Activated CD8-positive, alpha-beta memory T cell treated with anti-CD3 and anti-CD28 coated beads, Interleukin-2, amount 50 U/mL, for 1 hour (primary cell): Measurements from ENCODE around the gene TNRC6C.
"Not testable (repeated sequence)": the region's sequence is repeated elsewhere in the genome, so short reads cannot be mapped to it uniquely, and the experiment has no call there.

ENCODE experiments used
- DNase-seq: peaks from one replicate; pipeline ENCODE4 v3.0.0-alpha.2; 2020; ENCODE audit errors: extremely low read depth

TNRC6C gene

DNA sequence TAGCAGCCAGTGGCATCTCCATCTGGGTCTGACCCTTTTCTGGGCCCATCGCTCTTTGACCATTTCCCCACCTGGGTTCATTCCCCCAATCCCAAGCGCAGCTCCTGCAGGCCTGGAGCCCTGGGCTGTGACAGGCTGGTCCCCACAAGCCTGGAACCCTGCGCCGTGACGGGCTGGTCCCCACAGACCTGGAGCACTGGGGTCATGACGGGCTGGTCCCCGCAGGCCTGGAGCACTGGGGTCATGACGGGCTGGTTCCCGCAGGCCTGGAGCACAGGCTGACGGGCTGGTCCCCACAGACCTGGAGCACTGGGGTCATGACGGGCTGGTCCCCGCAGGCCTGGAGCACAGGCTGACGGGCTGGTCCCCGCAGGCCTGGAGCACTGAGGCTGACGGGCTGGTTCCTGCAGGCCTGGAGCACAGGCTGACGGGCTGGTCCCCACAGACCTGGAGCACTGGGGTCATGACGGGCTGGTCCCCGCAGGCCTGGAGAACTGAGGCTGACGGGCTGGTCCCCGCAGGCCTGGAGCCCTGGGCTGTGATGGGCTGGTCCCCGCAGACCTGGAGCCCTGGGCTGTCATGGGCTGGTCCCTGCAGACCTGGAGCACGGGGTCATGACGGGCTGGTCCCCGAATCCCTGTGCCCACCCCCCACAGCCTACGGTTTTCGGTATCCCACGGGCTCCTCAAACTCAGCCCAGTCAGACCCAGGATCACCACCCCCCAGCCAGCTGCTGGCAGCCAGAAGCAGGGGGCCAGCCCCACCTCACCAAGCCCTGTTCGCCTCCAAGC lies 153.4 kb downstream of the TNRC6C start:
- no peak for DNase-seq

DNA sequence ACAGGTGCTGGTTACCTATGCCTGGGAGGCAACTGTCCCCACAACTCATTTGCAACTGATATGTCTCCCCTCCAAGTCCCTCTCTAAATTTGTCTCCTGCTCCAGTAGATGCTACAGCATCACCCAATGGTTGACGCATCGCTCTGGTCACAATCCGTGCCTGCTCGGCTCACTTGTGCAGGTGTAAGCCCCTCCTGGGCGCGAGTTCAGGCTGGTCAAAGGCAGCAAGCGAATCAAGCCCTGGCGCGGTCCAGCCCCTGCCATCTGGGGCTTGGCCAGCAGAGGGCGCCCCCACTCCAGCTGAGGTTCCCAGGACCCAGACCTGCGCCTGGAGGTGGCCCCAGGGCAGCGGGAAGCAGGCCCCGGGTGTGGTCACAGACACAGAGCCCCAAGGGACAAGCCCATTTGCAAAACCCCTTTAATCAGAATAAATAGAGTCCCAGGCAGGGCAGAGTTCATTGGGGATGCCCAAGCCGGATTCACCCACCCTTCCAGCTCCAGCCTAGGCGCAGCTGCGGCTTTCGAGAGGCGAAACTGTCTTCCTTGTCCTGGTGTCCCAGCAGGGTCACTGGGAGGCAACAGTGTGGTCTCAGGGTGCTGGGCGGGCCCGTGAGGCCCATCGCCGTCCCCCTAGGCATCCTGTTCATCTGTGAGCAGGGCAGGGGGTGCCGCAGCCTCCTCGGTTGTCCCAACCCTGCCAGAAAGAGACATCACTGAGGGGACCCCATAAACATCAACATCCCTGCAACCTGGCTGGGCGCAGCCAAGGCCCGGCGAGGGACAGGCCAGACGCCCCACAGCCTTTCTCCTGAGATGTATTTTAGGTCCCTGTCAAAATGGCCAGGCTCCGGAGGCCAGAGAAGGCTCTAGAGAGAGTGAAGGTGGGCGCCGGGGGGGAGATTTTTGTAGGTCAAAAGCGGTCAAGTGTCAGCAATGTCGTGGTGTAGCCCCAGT lies 154.3 kb downstream of the TNRC6C start:
- no peak for DNase-seq

DNA sequence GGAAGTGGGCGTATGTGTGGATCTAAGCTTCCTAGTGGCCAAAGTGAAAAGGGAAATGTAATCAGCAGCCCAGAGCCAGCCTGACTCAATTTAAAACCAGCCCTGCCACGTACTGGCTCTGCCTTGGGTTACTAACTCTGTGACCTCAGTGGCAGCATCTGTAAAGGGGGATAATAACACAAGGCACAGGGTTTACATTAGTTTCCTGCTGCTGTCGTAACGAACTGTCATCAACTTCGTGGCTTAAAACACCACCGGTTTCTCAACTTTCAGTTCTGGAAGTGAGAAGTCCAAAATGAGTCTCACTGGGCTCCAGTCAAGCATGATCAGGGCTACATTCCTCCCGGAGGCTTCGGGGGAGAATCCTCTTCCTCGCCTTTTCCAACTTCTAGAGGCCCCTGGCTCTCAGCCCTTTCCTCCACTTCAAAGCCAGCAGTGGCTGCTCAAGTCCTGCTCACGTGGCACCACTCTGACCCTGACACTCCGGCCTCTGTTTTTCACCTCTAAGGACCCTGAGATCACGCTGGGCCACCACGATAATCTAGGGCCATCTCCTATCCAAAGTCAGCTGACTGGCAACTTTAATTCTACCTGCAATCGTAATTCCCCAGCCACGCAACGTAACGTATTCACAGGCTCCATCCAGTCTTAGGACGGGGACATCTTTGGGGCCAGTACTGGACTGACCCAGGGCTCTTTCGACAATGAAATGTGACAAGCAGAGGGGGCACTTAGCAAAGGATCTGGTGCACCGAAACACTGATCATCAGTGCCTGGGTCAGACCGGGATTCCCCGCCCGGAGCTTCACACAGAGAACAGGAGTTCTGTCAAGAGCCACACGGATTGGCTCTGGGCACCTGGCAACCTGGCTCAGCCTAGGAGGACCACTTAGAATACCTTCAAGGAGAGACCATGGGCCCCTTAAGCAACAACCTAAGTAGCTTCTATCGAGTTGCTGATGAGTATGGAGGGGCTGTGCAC lies 155.6 kb downstream of the TNRC6C start:
- DNase-seq = no peak

DNA sequence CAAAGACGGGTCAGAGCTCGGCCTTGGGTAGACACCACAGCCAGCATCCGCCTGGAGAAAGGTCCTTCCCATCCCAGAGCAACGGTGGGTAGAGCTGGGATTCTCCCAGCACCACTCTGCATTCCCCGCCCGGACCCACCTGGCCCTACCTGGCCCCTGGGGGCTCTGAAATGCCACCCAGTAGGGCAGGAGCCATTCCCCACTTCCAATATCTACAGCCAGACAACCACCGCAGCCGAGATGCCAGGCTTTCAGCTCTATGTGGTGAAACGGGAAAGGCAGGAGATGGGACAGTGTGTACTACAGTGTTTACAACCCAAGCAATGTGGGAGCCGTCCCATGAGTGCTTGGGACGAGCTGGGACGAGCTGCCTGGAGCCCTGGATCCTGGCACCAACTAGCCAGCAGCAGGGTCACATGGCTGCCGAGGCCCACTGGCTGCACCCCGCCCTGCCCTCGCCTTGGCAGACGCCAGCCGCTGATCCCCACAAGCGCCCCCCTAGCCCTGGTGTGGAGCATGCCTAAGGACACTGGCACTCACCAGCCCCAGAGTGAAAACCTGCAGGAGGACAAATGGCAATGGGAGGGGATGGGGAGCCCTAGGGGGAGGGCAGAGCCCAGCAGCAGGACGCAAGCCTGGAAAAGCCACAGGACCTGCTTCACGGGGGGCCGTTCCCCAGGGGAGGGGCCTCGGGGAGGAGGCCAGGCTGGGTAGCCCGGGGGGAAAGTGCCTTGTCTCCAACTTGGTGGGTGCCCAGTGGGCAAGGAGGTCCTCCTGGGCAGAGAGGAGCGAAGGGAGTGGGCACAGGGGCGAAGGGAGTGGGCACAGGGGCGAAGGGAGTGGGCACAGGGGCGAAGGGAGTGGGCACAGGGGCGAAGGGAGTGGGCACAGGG lies 156.6 kb downstream of the TNRC6C start:
- DNase-seq = no peak

DNA sequence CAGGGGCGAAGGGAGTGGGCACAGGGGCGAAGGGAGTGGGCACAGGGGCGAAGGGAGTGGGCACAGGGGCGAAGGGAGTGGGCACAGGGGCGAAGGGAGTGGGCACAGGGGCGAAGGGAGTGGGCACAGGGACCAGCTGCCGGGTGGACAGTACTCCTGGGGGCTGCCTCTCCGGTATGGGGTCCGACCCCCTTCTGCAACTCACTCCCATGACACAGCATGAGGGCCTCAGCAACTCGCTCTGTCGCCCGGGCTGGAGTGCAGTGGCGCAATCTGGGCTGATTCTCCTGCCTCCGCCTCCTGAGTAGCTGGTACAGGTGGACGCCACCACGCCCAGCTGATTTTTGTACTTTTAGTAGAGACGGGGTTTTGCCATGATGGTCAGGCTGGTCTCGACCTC lies 157.3 kb downstream of the TNRC6C start:
- not testable (repeated sequence) for DNase-seq

DNA sequence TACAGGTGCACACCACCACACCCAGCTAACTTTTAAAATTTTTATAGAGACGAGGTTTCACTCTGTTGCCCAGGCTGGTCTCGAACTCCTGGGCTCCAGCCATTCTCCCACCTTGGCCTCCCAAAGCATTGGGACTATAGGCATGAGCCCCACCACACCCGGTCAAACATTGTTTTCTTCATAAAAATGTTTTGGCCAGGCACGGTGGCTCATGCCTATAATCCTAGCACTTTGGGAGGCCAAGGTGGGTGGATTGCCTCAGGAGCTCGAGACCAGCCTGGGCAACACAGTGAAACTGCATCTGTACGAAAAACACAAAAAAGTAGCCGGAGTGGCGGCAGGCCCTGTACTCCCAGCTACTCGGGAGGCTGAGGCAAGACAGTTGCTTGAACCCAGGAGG lies 157.9 kb downstream of the TNRC6C start:
- DNase-seq = no peak

DNA sequence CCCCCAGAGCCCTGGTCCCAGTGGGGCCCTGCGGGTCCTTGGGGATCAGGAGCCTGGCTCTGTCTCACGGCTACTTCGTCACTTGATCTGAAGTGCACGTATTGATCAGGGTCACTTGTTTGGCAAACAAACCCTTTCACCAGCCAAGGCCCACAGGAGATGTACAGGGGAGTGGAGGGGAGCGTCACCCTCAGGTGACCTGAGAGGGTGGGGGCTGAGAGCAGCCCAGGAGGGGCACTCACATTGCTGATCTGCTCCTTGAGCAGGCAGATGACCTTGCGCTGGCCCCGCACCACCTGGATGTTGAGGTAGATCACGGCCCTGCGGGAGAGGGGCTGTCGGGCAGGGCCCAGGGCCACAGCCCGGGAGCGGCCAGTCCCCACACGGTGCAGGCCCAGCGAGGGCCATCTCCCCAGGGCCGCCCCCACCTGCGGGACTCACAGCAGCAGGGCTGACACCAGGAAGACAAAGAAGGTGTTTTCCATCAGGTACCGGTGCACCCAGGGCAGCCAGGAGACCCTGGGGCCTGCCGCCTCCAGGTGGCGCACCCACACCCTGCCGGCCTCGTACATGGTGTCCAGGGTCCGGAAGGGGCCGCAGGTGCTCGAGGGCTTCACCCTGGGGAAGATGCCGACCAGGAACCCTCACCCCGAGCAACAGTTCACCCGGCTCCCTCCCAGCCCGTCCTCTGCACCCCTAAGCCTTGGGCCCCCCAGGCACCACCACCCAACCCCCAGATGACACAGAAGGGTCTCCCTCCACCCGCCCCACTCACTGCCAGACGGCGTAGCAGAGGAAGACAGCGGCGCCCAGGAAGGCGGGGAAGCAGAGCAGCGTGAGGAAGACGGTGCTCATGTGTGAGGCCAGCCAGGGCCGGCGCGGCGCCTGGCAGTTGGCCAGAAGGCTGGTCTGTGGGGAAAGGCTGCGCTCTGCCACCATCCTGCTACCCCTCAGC lies 158.8 kb downstream of the TNRC6C start:
- DNase-seq = no peak

DNA sequence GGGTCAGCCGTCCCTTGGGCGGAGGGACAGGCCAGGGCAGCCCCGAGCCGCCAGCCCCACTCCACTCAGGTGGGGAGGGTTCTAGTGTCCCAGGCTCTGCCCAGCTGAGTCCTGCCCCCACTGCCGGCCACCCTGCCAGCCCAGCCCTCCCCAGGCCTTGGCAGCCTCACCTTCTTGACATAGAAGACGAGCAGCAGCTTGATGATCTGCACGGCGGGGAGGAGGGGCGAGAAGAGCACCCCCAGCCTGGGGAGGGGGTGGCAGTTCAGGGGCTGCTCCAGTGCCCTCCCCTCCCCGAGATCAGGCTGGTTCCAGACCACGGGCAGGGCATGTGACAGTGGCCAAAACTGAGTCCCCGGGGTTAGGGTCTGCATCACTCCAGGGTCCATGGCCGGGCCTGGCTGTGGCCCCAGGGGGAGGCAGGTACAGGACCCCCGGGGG lies 160.3 kb downstream of the TNRC6C start:
- no peak for DNase-seq

DNA sequence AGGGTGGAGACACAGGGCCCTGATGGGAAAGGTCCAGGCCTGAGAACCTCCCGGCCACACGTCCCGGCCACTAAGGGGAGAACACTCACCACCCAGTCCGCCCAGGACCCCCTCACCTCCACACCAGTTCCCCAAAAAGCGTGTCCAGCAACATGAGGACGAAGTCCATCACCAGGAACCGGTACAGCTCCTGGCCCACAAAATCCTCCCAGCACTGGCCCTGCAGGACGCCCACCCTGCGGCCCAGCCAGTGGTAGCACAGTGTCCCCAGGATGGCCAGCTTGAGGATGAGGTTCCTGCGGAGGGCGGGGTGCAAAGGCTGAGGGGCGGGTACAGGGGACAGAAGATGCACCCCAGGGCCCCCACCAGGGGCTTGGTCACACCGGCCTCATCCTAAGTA lies 162.0 kb downstream of the TNRC6C start:
- DNase-seq = no peak

DNA sequence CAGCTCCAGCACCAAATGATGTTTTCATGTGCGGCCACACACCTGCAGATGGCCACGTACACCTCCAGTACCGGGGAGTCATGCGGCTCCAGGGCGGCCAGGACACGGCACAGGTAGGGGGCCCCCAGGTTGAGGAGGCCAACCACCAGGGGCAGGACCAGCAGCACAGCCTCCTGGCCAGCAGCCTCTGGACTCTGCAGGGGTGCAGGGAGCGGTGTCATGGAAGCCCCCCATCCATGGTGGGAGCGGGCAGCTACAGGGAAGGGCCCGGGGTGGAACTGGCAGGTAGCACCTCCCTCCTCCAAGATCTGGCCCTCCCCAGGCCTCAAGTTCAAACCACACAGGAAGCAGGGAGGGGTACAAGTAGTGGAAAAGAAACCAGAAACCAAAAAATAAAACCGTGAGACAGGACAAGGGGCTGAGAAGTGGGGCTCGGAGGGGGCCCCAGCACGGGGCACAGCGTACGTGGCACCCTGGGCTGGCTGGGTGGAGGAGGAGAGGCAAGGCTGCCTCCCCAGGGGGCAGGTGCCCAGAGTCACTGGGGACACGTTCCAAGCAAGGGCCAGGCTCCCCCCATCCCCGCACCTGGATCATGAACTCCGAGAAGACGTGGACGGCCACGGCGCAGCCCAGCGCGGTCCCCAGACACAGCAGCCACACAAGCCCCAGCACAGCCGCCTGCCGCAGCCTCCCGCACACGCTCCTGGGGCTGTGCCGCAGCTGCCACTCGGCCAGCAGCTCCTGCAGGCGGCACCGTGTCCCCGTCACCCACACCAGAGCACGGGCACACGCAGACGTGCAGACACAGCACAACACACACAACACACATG lies 162.7 kb downstream of the TNRC6C start:
- no peak for DNase-seq

DNA sequence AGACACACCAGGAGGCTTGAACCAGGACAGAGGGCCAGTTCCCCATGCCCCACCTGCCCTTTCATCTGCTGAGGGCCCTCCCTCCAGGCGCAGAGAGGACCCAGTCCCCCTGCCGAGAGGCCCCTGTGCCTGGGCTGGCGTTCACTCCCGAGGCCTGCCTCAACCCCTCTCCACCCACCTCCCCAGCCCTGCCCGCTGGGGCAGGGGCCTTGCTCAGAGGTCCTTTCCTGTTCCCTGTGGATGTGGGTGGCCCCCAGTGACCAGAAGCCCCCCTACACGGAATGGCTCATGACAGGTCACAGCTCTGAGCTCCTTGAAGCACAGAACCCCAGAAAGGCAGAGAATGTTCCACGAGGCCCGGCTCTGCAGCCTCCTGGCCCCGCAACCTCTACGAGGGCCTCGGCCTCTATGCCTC lies 163.3 kb downstream of the TNRC6C start:
- DNase-seq = no peak

DNA sequence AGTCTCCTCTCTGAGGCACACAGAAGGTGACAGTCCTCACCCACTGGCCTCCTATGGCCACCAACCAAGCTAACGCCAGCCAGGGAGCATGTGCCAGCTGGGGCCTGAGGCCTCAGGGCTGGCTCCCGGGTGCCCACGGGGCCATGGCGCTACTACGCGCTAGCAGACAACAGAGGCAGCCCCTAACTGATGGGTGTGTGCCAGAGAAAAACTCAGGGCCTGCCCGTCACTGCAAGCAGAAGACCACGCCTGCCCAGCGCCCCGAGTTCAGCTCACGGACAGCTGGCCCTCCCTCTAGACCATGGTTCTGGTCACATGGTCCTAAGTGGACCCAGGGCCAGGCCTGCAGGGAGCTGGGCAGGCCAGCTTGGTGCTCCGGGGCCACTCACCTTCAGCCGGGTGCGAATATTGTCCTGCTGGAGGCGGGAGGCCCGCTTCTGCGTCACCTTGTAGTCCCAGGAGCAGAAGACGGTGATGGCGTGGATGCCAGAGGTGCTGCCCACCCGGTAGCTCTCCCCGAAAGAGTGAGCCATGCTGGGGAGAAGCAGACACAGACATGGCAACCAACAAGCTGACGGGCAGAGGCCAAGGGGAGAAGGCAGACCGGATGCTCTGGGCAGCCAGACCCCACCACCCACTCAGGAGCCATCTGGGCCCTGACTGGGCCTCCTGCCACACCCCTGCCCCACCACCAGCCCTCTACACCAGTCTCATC lies 163.9 kb downstream of the TNRC6C start:
- DNase-seq = no peak

DNA sequence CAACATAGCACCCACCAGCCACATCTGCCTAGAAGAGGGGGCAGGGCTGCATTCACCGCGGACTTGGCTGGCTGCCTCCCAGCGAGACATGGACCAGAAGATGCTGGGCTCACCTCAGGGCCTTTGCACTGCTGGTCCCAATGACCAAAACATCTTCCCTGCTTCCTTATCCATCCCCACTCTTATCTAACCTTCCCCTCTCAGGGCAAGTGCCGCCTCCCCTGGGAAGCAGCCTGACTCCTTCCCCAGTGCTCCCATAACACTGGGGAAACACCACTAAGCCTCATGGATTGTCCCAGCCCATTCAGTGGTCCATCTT lies 164.4 kb downstream of the TNRC6C start:
- DNase-seq = no peak

DNA sequence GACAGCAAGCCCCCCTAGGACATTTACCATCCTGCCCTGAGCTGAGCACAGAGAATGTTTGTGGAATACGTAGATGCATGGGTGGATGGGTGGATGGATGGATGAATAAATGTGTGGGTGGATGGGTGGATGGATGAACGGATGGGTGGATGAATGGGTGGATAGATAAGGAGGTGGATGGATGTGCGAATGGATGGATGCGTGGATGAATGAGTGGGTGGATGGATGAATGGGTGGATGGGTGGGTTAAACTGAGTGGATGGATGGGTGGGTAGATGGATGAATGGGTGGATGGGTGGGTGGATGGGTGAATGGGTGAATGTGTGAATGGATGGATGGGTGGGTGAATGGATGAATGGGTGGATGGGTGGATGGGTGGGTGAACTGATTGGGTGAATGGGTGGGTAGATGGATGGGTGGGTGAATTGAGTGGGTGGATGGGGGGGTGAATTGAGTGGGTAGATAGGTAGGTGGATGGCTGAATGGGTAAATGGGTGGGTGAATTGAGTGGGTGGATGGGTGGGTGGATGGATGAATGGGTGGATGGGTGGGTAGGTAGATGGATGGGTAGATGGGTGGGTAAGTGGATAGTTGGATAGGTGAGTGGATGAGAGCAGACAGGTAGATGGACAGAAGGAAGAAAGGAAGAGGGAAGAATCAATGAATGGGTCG lies 164.9 kb downstream of the TNRC6C start:
- no peak for DNase-seq

DNA sequence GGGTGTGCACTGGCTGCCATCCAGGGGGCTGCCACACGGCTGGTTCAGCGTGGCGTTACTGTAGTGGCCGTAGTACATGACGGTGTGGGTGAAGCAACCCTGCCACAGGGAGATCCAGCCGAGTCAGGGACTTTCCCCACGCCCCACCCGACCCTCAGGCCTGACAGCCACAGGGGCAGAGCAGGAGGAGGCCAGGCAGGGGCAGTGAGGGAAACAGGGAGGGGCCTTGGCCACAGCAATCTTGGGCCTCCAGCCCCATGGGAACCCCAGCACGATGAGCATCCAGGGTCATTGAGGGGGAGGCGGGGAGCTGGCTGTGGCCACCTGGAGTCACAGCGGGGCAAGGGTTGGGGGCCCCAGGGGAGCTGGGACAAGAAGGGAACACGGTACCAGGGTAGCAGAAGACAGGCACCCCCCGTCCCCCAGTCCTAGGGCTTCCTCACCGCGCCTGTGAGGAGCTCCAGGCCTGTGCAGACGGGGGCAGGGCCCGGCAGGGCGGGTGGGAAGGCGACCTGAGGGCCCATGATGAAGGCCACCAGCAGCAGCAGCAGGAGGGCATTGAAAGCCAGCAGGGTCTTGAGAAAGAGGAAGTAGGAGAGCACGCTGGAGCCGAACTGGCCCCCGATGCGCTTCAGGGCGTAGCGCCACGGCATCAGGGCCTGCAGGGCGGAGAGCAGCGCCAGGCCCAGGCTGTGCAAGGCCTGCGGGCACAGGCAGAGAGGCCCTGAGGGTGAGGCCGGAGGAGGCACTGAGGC lies 165.8 kb downstream of the TNRC6C start:
- no peak for DNase-seq

DNA sequence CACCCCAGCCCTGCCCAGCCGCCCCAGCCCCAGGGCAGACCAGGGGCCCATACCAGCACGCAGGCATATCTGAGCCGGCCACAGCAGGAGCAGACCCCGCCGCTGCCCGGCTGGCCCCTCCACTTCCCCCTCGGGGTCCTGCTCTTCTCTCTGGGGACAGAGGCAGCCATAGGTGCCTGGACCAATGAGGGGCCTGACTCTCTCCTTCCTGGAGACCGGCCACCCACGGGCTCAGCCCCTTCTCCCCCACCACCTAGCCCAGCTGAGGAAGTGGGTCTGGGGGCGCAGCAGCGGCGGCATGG lies 166.3 kb downstream of the TNRC6C start:
- DNase-seq = no peak
